ENCODE measurements around the gene SPO11. TPM values are rescaled to one million over a fixed set of nuclear protein-coding genes. Genes with fewer than 3 reads are reported as not detected.

Gene SPO11
- total RNA-seq, 3 donors from 2014 or later (not counting 1 experiment from before 2014, with no cell fraction given): not detected

GRCh38 chr20:57310821-57311514, 18.6 kb upstream of the SPO11 start:
- H3K27me3 Mint-ChIP-seq (ENCODE audit: low read depth in 2 of 2): peaks cover 13 to 45% of the 10 kb centered on the region in 2 donors
- no peaks in the 10 kb centered on the region for H3K4me1 ChIP-seq (ENCODE audit: control insufficient read depth, insufficient read depth, low read length)
- no peak overlapping the region for H3K27ac ChIP-seq (ENCODE audit: low read length)
- WGBS (ENCODE audit: insufficient coverage): 92% methylated on average over 11 of the region's 11 CpGs
- H3K27me3 ChIP-seq (ENCODE audit: control insufficient read depth, insufficient read depth, low read length): no peaks in the 10 kb centered on the region
- H3K9me3 Mint-ChIP-seq: no peaks in the 10 kb centered on the region
- H3K9me3 ChIP-seq (ENCODE audit: control insufficient read depth, insufficient read depth, low read length): no peaks in the 10 kb centered on the region
- H3K27ac Mint-ChIP-seq: no peak overlapping the region
- ATAC-seq (no peak), DNase-seq (no peak)
- no peak for TF ChIP-seq CTCF (IDR thresholded peaks at IDR 0.05)
- no peak overlapping the region for H3K4me3 ChIP-seq (ENCODE audit: low read length)
- no peaks in the 10 kb centered on the region for H3K36me3 Mint-ChIP-seq
- intact Hi-C loops (cut with micrococcal nuclease): no loop called here
- no peaks in the 10 kb centered on the region for H3K36me3 ChIP-seq (ENCODE audit: control insufficient read depth, insufficient read depth, low read length)
- H3K4me3 Mint-ChIP-seq: no peak overlapping the region
- H3K4me1 Mint-ChIP-seq: peaks cover 0 to 8% of the 10 kb centered on the region in 2 donors

- Histone ChIP-seq H3K9me3 (ENCODE audit: control insufficient read depth, insufficient read depth, low read length) (no peaks in the 10 kb centered on the region), H3K4me1 (ENCODE audit: control insufficient read depth, insufficient read depth, low read length) (peaks cover 3% of the 10 kb centered on the region), H3K27me3 (ENCODE audit: control insufficient read depth, insufficient read depth, low read length) (no peaks in the 10 kb centered on the region), H3K27ac (ENCODE audit: low read length) (no peak overlapping the region), H3K36me3 (ENCODE audit: control insufficient read depth, insufficient read depth, low read length) (no peaks in the 10 kb centered on the region), H3K4me3 (ENCODE audit: low read length) (no peak overlapping the region)
- ATAC-seq: no peak
- Mint-ChIP-seq H3K27ac (no peak overlapping the region), H3K4me1 (peaks cover 0 to 9% of the 10 kb centered on the region in 2 donors), H3K36me3 (no peaks in the 10 kb centered on the region), H3K9me3 (no peaks in the 10 kb centered on the region), H3K4me3 (no peak overlapping the region), H3K27me3 (ENCODE audit: low read depth in 2 of 2) (peaks cover 12 to 42% of the 10 kb centered on the region in 2 donors)
- intact Hi-C loops (cut with micrococcal nuclease): no loop called here
- TF ChIP-seq CTCF (IDR thresholded peaks at IDR 0.05): no peak
- no peak for DNase-seq
- 88% methylated on average over 6 of the region's 6 CpGs for WGBS (ENCODE audit: insufficient coverage)
These were observed 17.5 kb upstream of the SPO11 start for GRCh38 chr20:57312138-57312537.

- Mint-ChIP-seq H3K4me1 (peaks cover 0 to 19% of the 10 kb centered on the region in 2 donors), H3K36me3 (no peaks in the 10 kb centered on the region), H3K27me3 (ENCODE audit: low read depth in 2 of 2) (peaks cover 9 to 31% of the 10 kb centered on the region in 2 donors), H3K9me3 (no peaks in the 10 kb centered on the region), H3K27ac (no peak overlapping the region), H3K4me3 (no peak overlapping the region)
- DNase-seq: no peak
- Histone ChIP-seq H3K27ac (ENCODE audit: low read length) (no peak overlapping the region), H3K27me3 (ENCODE audit: control insufficient read depth, insufficient read depth, low read length) (no peaks in the 10 kb centered on the region), H3K4me3 (ENCODE audit: low read length) (no peak overlapping the region), H3K4me1 (ENCODE audit: control insufficient read depth, insufficient read depth, low read length) (peaks cover 13% of the 10 kb centered on the region), H3K36me3 (ENCODE audit: control insufficient read depth, insufficient read depth, low read length) (no peaks in the 10 kb centered on the region), H3K9me3 (ENCODE audit: control insufficient read depth, insufficient read depth, low read length) (no peaks in the 10 kb centered on the region)
- 68% methylated on average over 5 of the region's 5 CpGs for WGBS (ENCODE audit: insufficient coverage)
- no peak for ATAC-seq
- intact Hi-C loops (cut with micrococcal nuclease): no loop called here
- TF ChIP-seq CTCF (IDR thresholded peaks at IDR 0.05): no peak
These were observed 16.4 kb upstream of the SPO11 start for GRCh38 chr20:57313230-57313629.

- no peaks in the 10 kb centered on the region for H3K27me3 ChIP-seq (ENCODE audit: control insufficient read depth, insufficient read depth, low read length)
- H3K36me3 ChIP-seq (ENCODE audit: control insufficient read depth, insufficient read depth, low read length): no peaks in the 10 kb centered on the region
- Mint-ChIP-seq H3K4me1 (peaks cover 0 to 25% of the 10 kb centered on the region in 2 donors), H3K36me3 (no peaks in the 10 kb centered on the region), H3K27me3 (ENCODE audit: low read depth in 2 of 2) (peaks cover 9 to 30% of the 10 kb centered on the region in 2 donors), H3K9me3 (no peaks in the 10 kb centered on the region), H3K27ac (no peak overlapping the region), H3K4me3 (no peak overlapping the region)
- 85% methylated on average over 4 of the region's 5 CpGs for WGBS (ENCODE audit: insufficient coverage)
- H3K4me1 ChIP-seq (ENCODE audit: control insufficient read depth, insufficient read depth, low read length): peaks cover 19% of the 10 kb centered on the region
- ATAC-seq (no peak), DNase-seq (no peak)
- TF ChIP-seq CTCF (IDR thresholded peaks at IDR 0.05): no peak
- no peak overlapping the region for H3K27ac ChIP-seq (ENCODE audit: low read length)
- intact Hi-C loops (cut with micrococcal nuclease): no loop called here
- H3K9me3 ChIP-seq (ENCODE audit: control insufficient read depth, insufficient read depth, low read length): no peaks in the 10 kb centered on the region
- no peak overlapping the region for H3K4me3 ChIP-seq (ENCODE audit: low read length)
These were observed 15.7 kb upstream of the SPO11 start for GRCh38 chr20:57313951-57314350.

All from natural killer cell (primary cell).